HG03060 (cell line): ENCODE measurements around the gene DFFA.
"Not testable (repeated sequence)": the region's sequence is repeated elsewhere in the genome, so short reads cannot be mapped to it uniquely, and the experiment has no call there.

Experiments
- ATAC-seq: cut with Tn5 transposase; IDR thresholded peaks from one replicate; pipeline ENCODE4 v1.9.1; 2021; ENCODE audit warnings: low read depth, moderate number of reproducible peaks; ENCODE audit not compliant: unreplicated experiment

Gene DFFA

DNA sequence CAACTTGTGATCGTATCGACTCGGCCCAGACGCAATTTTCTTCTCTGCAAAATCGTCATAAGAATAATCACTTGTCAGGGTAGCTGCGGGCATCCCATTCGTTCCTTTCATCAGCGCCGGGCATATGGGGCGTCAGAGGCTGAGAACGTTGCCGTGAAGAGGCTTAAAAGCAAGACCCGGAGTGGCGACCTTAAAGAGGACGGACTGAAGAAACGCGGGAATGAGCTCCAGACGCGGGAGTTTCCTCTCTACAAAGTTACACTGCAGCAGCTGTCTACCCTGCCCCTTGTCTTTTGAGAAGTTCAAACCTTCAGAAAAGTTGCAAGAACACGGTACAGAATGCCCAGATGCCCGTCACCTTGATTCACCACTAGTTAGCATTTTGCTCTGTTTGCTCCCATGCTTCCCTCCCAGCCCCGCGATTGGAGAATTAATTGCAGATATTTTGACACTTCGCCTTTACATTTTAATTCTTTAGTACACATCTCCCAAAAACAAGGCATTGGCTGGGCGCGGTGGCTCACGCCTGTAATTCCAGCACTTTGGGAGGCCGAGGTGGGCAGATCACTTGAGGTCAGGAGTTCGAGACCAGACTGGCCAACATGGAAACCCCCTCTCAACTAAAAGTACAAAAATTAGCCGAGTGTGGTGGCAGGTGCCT, 41.1 kb downstream of the DFFA start:
- ATAC-seq, result no peak

GRCh38 chr1:10430216-10431069, 41.9 kb downstream of the DFFA start, which contains the start of gene CENPS:
TSS of gene CENPS (plus strand) at chr1:10430433. CDS start at chr1:10430518, 85 bp downstream.
- no peak for ATAC-seq

GRCh38 chr1:10429868-10430215, 42.5 kb downstream of the DFFA start:
- no peak for ATAC-seq

DNA sequence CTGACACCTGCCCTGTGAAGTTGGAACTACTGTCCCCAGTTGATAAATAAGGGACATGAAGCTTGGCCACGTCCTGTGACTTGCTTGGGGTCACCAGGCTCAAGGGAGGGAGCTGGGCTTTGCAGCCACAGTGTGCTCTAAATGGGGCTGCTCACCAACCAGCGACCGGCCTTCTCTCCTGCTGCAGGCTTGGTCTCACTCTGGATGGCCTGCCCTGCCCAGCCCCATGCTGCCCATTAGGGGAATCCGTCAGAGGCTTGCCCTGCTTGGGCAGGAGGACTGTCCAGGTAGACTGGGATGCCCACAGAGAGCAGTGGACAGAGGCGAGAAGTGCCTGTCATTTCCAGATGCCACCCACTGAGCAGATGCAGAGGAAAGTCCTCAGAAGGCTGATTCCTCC, 43.3 kb downstream of the DFFA start:
- ATAC-seq, result no peak

GRCh38 chr1:10426535-10426848, 45.8 kb downstream of the DFFA start:
- ATAC-seq, result not testable (repeated sequence)

- ATAC-seq, result not testable (repeated sequence)
Measured at GRCh38 chr1:10425826-10426534, 46.3 kb downstream of the DFFA start.

- no peak for ATAC-seq
Measured at GRCh38 chr1:10424651-10425050, 47.7 kb downstream of the DFFA start.

- ATAC-seq, result no peak
Measured at GRCh38 chr1:10424034-10424433, 48.3 kb downstream of the DFFA start.

DNA sequence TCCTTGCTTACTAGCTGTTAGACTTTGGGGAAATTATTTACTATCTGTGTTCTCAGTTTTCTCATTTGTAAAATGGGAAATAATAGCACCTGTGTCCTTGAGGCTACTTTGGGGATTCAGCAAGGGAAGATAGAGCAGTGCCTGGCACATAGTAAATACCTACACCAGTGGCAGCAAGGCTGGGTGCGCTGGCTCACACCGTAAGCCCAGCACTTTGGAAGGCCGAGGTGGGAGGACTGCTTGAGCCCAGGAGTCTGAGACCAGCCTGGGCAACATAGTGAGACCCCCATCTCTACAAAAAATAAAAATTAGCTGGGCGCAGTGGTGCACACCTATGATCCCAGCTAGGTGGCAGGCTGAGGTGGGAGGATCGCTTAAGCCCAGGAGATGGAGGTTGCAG, 50.7 kb downstream of the DFFA start:
- no peak for ATAC-seq

DNA sequence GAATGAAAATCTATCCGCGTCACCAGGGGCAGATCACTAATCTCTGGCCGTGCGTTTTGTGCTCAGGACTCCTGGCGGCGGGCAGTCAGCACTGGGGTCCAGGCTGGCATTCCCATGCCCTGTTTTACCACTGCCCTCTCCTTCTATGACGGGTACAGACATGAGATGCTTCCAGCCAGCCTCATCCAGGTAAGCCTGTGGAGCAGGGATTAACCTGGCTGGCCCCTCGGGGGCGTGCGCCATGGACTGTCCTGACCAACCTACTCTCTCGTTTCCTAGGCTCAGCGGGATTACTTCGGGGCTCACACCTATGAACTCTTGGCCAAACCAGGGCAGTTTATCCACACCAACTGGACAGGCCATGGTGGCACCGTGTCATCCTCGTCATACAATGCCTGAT, 53.0 kb downstream of the DFFA start:
- no peak for ATAC-seq

DNA sequence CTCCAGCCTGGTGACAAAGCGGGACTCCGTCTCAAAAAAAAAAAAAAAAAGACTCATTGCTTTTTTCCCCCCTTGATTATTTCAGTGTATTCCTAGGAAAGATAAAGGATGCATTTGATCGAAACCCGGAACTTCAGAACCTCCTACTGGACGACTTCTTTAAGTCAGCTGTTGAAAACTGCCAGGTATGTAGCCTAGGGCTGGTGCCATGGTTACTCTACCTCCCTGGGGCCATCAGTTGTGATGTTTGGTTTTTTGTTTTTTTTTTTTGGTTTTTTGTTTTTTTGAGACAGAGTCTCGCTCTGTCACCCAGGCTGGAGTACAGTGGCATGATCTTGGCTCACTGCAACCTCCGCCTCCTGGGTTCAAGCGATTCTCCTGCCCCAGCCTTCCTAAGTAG, 53.6 kb downstream of the DFFA start:
- ATAC-seq, result not testable (repeated sequence)

DNA sequence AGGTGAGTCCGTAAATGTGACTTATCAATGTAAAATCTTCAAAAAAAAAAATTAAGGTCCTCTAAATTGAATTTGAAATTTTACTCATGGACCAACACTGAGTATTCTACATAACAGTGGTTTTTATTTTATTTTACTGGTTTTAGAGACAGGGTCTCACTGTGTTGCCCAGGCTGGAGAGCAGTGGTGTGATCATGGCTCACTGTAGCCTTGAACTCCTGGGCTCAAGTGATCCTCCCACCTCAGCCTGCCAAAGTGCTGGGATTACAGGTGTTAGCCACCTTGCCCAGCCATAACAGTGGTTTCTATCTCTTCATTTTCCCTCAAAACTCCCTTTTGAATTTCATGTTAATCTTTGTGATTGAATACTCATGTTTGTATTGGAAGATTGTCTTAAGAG, 56.4 kb downstream of the DFFA start:
- ATAC-seq, result not testable (repeated sequence)

- ATAC-seq, result no peak
Measured at GRCh38 chr1:10415211-10415930, 57.0 kb downstream of the DFFA start.

DNA sequence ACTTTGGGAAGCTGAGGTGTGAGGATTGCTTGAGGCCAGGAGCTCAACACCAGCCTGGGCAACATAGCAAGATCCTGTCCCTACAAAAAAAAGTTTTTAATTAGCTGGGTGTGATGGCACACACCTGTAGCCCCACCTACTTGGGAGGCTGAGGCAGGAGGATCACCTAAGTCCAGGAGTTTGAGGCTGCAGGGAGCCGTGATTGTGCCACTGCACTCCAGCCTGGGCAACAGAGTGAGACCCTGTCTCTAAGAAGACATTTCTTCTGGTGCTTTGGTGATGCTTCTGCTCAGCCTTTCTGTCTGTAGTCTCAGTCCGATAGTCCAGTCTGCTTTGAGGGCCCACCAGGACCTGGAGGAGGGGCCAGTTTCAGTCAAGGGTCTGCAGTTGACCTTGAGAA, 65.1 kb downstream of the DFFA start:
- ATAC-seq, result no peak
